ES-I3 (cell line): Measurements from ENCODE around the gene JAK2.
A peak's percentile ranks its signal among the peaks of the same experiment; 100 is the strongest.
"Not testable (repeated sequence)": the region's sequence is repeated elsewhere in the genome, so short reads cannot be mapped to it uniquely, and the experiment has no call there.

Experiments
- H3K36me3 ChIP-seq: 2 replicates; pipeline ENCODE4 v1.6.1; 2013; ENCODE audit warnings: mild to moderate bottlenecking, low read length, control low read depth, moderate library complexity; ENCODE audit not compliant: insufficient read depth
- H3K4me1 ChIP-seq: 2 replicates; pipeline ENCODE4 v1.6.1; 2013; ENCODE audit warnings: mild to moderate bottlenecking, control low read depth, low read length; ENCODE audit not compliant: insufficient read depth
- H3K9ac ChIP-seq: 2 replicates; pipeline ENCODE4 v1.6.1; 2013; ENCODE audit warnings: low read depth, mild to moderate bottlenecking, low read length, moderate library complexity
- H3K9me3 ChIP-seq: 2 replicates; pipeline ENCODE4 v1.6.1; 2013; ENCODE audit warnings: mild to moderate bottlenecking, low read length, moderate library complexity; ENCODE audit not compliant: control insufficient read depth, insufficient read depth

JAK2 gene

GRCh38 chr9:4984621-4985385 is at the start of gene JAK2:
JAK2 (plus strand) TSS chr9:4985272; CDS start chr9:5021988, 36,716 bp downstream.
- Histone ChIP-seq H3K36me3 (no peaks in the 10 kb centered on the region), H3K9ac (peak within 1 kb of the TSS; percentile 84), H3K9me3 (no peaks in the 10 kb centered on the region), H3K4me1 (no peaks in the 10 kb centered on the region; the same call in 1 of the 2 replicates)

- H3K36me3 ChIP-seq = no peaks in the 10 kb centered on the region
- H3K4me1 ChIP-seq = no peaks in the 10 kb centered on the region
- no peak overlapping the region for H3K9ac ChIP-seq
- H3K9me3 ChIP-seq = no peaks in the 10 kb centered on the region
Observed at GRCh38 chr9:4936277-4936676, 48.8 kb upstream of the JAK2 start.

GRCh38 chr9:4936823-4937222 is 48.2 kb upstream of the JAK2 start:
- no peak overlapping the region for H3K9ac ChIP-seq
- H3K4me1 ChIP-seq = no peaks in the 10 kb centered on the region
- H3K9me3 ChIP-seq = no peaks in the 10 kb centered on the region
- H3K36me3 ChIP-seq = no peaks in the 10 kb centered on the region

GRCh38 chr9:4937446-4937845 is 47.6 kb upstream of the JAK2 start:
- H3K9me3 ChIP-seq = no peaks in the 10 kb centered on the region
- H3K36me3 ChIP-seq = no peaks in the 10 kb centered on the region
- H3K9ac ChIP-seq = no peak overlapping the region
- no peaks in the 10 kb centered on the region for H3K4me1 ChIP-seq

- no peaks in the 10 kb centered on the region for H3K4me1 ChIP-seq
- no peaks in the 10 kb centered on the region for H3K36me3 ChIP-seq
- no peak overlapping the region for H3K9ac ChIP-seq
- H3K9me3 ChIP-seq = no peaks in the 10 kb centered on the region
Observed at GRCh38 chr9:4938496-4938895, 46.6 kb upstream of the JAK2 start.

GRCh38 chr9:4939118-4939561 is 45.9 kb upstream of the JAK2 start:
- H3K9me3 ChIP-seq = no peaks in the 10 kb centered on the region
- H3K9ac ChIP-seq = no peak overlapping the region
- H3K4me1 ChIP-seq = no peaks in the 10 kb centered on the region
- no peaks in the 10 kb centered on the region for H3K36me3 ChIP-seq

- not testable (repeated sequence) for H3K4me1 ChIP-seq, H3K9me3 ChIP-seq, H3K9ac ChIP-seq, H3K36me3 ChIP-seq
Observed at GRCh38 chr9:4942042-4942691, 42.9 kb upstream of the JAK2 start.

GRCh38 chr9:4943346-4943745 is 41.7 kb upstream of the JAK2 start:
- Histone ChIP-seq H3K9me3 (no peaks in the 10 kb centered on the region), H3K9ac (no peak overlapping the region), H3K4me1 (no peaks in the 10 kb centered on the region), H3K36me3 (no peaks in the 10 kb centered on the region)

GRCh38 chr9:4944431-4945211 is 40.5 kb upstream of the JAK2 start:
- not testable (repeated sequence) for H3K36me3 ChIP-seq, H3K9me3 ChIP-seq, H3K9ac ChIP-seq, H3K4me1 ChIP-seq

GRCh38 chr9:4946937-4947336 is 38.1 kb upstream of the JAK2 start:
- Histone ChIP-seq H3K36me3 (no peaks in the 10 kb centered on the region), H3K9ac (no peak overlapping the region), H3K9me3 (no peaks in the 10 kb centered on the region), H3K4me1 (no peaks in the 10 kb centered on the region)

- Histone ChIP-seq H3K9ac (no peak overlapping the region), H3K36me3 (no peaks in the 10 kb centered on the region), H3K9me3 (0 out of 2 replicates have a peak, but pooled peaks cover 3% of the 10 kb centered on the region), H3K4me1 (0 out of 2 replicates have a peak, but pooled peaks cover 5% of the 10 kb centered on the region)
Observed at GRCh38 chr9:4955836-4956235, 29.2 kb upstream of the JAK2 start.

- Histone ChIP-seq H3K9me3 (0 out of 2 replicates have a peak, but pooled peaks cover 3% of the 10 kb centered on the region), H3K36me3 (no peaks in the 10 kb centered on the region), H3K9ac (no peak overlapping the region), H3K4me1 (0 out of 2 replicates have a peak, but pooled peaks cover 5% of the 10 kb centered on the region)
Observed at GRCh38 chr9:4959031-4959430, 26.0 kb upstream of the JAK2 start.

GRCh38 chr9:4962085-4962484 is 23.0 kb upstream of the JAK2 start:
- no peaks in the 10 kb centered on the region for H3K9me3 ChIP-seq
- 0 out of 2 replicates have a peak, but pooled peaks cover 5% of the 10 kb centered on the region for H3K4me1 ChIP-seq
- no peaks in the 10 kb centered on the region for H3K36me3 ChIP-seq
- no peak overlapping the region for H3K9ac ChIP-seq

GRCh38 chr9:4964540-4964939 is 20.5 kb upstream of the JAK2 start:
- Histone ChIP-seq H3K4me1 (no peaks in the 10 kb centered on the region), H3K9ac (no peak overlapping the region), H3K36me3 (no peaks in the 10 kb centered on the region), H3K9me3 (no peaks in the 10 kb centered on the region)
